NCI-H2081 (cell line): ENCODE measurements around the gene ATF1.
A peak's percentile ranks its signal among the peaks of the same experiment; 100 is the strongest.
"Not testable (repeated sequence)": the region's sequence is repeated elsewhere in the genome, so short reads cannot be mapped to it uniquely, and the experiment has no call there.

Source experiments
- DNase-seq, 2 experiments: peaks; one replicate each; lab custom pipeline; 2025; lab: John Stamatoyannopoulos, UW

ATF1 gene

DNA sequence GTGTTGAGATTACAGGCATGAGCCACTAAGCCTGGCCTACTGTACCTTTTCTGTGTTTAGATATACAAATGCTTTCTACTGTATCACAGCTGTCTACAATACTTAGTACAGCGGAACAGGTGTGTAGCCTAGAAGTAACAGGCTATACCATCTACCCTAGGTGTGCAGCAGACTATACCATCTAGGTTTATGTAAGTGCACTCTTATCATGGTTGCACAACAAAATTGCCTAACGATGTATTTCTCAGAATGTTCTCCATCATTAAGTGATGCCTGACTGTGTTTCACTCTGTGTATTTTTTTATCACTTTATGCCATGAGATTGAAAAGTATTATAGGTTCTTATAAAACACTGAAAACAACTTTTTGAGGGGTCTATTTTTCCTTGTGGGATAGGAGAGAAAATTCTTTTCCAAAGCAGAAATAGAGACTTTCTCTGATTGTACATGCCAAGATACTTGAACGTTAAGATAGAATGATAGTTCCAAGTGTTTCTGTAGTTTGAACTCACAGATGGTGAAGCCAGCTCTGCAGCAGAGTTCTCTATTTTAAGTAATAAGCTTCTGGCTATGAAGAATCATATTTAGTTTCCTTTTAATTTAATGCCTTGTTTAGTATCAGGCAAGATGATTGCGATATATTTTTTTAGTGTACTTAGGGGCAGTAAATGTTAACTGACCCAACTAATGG, 95.9 kb downstream of the ATF1 start:
- DNase-seq: peak in 1 of 2 experiments; percentile 2

GRCh38 chr12:50862316-50862715, 98.4 kb downstream of the ATF1 start:
- DNase-seq: no peak

GRCh38 chr12:50865266-50865665, 101.4 kb downstream of the ATF1 start:
- DNase-seq: no peak

DNA sequence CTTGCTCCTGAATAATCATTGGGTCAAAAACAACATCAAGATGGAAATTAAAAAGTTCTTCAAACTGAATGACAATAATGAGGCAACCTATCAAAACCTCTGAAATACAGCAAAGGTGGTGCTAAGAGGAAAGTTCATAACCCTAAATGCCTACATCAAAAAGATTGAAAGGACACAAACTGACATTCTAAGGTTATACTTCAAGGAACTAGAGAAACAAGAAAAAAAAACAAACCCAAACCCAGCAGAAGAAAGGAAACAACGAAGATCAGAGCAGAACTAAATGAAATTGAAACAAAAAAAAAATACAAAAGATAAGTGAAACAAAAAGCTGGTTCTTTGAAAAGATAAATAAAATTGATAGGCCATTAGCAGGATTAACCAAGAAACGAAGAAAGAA, 105.0 kb downstream of the ATF1 start:
- DNase-seq: not testable (repeated sequence)
